ENCODE measurements around the gene BTN1A1. TPM values are rescaled to one million over a fixed set of nuclear protein-coding genes. Genes with fewer than 3 reads are reported as not detected.

The BTN1A1 gene
- total and polyA plus RNA-seq, 9 of the 15 experiments (the other 6 are each of a cell fraction or from before 2014, with no cell fraction given): 0.01 to 0.15 (median 0.06) TPM; not detected in 4

DNA sequence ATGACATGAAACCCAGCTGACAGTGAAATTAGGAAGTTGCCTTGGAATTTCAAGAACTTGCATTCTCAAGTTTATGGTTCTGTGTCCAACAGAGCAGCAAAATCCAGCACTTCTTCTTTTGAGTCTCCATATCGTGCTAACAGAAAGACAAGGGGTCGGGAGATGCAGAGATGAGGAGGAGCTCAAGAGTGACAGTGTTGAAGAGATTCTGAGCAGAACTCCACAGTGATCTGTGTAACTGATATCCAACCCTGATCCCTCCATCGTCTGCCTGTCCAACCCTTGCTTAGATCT lies 21.2 kb upstream of the BTN1A1 start (continued):
- TF ChIP-seq, protein P1, sequence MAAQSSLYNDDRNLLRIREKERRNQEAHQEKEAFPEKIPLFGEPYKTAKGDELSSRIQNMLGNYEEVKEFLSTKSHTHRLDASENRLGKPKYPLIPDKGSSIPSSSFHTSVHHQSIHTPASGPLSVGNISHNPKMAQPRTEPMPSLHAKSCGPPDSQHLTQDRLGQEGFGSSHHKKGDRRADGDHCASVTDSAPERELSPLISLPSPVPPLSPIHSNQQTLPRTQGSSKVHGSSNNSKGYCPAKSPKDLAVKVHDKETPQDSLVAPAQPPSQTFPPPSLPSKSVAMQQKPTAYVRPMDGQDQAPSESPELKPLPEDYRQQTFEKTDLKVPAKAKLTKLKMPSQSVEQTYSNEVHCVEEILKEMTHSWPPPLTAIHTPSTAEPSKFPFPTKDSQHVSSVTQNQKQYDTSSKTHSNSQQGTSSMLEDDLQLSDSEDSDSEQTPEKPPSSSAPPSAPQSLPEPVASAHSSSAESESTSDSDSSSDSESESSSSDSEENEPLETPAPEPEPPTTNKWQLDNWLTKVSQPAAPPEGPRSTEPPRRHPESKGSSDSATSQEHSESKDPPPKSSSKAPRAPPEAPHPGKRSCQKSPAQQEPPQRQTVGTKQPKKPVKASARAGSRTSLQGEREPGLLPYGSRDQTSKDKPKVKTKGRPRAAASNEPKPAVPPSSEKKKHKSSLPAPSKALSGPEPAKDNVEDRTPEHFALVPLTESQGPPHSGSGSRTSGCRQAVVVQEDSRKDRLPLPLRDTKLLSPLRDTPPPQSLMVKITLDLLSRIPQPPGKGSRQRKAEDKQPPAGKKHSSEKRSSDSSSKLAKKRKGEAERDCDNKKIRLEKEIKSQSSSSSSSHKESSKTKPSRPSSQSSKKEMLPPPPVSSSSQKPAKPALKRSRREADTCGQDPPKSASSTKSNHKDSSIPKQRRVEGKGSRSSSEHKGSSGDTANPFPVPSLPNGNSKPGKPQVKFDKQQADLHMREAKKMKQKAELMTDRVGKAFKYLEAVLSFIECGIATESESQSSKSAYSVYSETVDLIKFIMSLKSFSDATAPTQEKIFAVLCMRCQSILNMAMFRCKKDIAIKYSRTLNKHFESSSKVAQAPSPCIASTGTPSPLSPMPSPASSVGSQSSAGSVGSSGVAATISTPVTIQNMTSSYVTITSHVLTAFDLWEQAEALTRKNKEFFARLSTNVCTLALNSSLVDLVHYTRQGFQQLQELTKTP (IDR thresholded peaks at IDR 0.05; ENCODE audit: low read depth in 1 of 2, partially characterized antibody in 2 of 2): peak in 1 of 2 experiments; percentile 45
- TF ChIP-seq MEIS2 (IDR thresholded peaks at IDR 0.05; ENCODE audit: partially characterized antibody) (peak; percentile 13), MYC (IDR thresholded peaks at IDR 0.05; ENCODE audit: low read depth, low read length) (no peak), MYC (CRISPR knock-in tag; IDR thresholded peaks at IDR 0.05; ENCODE audit: borderline replicate concordance, low read depth) (0 out of 2 replicates have a peak, but pooled peaks have one; percentile 28)

DNA sequence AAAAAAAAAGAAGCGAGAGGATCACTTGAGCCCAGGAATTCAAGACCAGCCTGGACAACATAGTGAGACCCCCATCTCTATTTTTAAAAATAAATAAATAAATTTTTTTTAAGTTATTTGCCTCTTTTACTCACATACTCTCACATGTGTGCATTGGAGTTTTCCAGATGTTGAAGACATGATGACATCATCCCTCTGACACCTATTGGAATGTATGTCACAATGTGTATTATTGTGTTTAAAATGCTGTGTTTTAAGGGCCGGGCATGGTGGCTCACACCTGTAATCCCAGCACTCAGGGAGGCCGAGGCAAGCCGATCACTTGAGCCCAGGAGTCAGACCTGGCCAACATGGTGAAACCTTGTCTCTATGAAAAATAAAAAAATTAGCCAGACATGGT lies 17.8 kb upstream of the BTN1A1 start:
- H3K4me2 ChIP-seq (ENCODE audit: insufficient read depth, low read length): no peak overlapping the region
- H2AFZ ChIP-seq (ENCODE audit: low read depth, low read length): no peak overlapping the region
- no peak overlapping the region for H3K9ac ChIP-seq (ENCODE audit: insufficient read depth in 1 of 2, low read depth in 2 of 2, low read length in 2 of 2)
- intact Hi-C loops (cut with micrococcal nuclease) (no loop called here), in situ Hi-C loops (cut with MboI) (no loop called here)
- no peak overlapping the region for H3K27ac ChIP-seq (ENCODE audit: extremely low read depth, low read depth, low read length)
- no TSS peak for BruUV-seq (replicated peaks)
- H3K4me1 ChIP-seq (replicated peaks in 1 of 2; ENCODE audit: control insufficient read depth in 2 of 2, insufficient read depth in 2 of 2, low read length in 2 of 2): peaks cover 13 to 24% of the 10 kb centered on the region in 2 experiments
- H3K4me3 ChIP-seq: no peak overlapping the region
- H3K27me3 ChIP-seq (ENCODE audit: control insufficient read depth in 2 of 2, insufficient read depth in 2 of 2, low read length in 2 of 2): no peaks in the 10 kb centered on the region
- peaks cover 3% of the 10 kb centered on the region for H3K9me3 ChIP-seq (replicated peaks; ENCODE audit: control insufficient read depth, insufficient read depth, low read depth, low read length)
- no peaks in the 10 kb centered on the region for H3K79me2 ChIP-seq (ENCODE audit: control insufficient read depth, insufficient read depth, low read length)
- H3K9me1 ChIP-seq (ENCODE audit: control insufficient read depth, insufficient read depth, low read length): no peaks in the 10 kb centered on the region
- no peaks in the 10 kb centered on the region for H3K36me3 ChIP-seq (ENCODE audit: control insufficient read depth, insufficient read depth, low read length)
- FAIRE-seq (no peak), ATAC-seq (no peak), DNase-seq (ENCODE audit: extremely low read depth in 1 of 4, low spot score in 3 of 4) (no peak)
- H4K20me1 ChIP-seq (replicated peaks; ENCODE audit: control insufficient read depth, insufficient read depth, low read length): no peaks in the 10 kb centered on the region
- no peak for TF ChIP-seq RBM25 (IDR thresholded peaks at IDR 0.05; ENCODE audit: low read depth, low read length, severe bottlenecking)
- TF ChIP-seq, protein P2, sequence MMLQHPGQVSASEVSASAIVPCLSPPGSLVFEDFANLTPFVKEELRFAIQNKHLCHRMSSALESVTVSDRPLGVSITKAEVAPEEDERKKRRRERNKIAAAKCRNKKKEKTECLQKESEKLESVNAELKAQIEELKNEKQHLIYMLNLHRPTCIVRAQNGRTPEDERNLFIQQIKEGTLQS (IDR thresholded peaks at IDR 0.05): peak; percentile 74
- TF ChIP-seq, protein P2 (CRISPR knock-in tag; conservative IDR thresholded peaks at IDR 0.05): no peak
- WGBS (ENCODE audit: insufficient coverage, low coverage, missing lambda C conversion rate): 82% methylated on average over 4 of the region's 4 CpGs
- ChIA-PET CTCF (ENCODE audit: low intra/inter-chr PET ratio) (no interaction called here), POLR2A (interaction anchor here (0.6 to 1.1 kb wide), 2 partner anchors 9 to 69 kb away, joined by 3 read pairs; no protein-coding TSS in a partner anchor)
